Esophagus squamous epithelium (tissue), 5 donors: Measurements from ENCODE around the gene HIPK2. TPM values are rescaled to one million over a fixed set of nuclear protein-coding genes. Genes with fewer than 3 reads are reported as not detected.

ENCODE experiments used
- DNase-seq: peaks from one replicate; lab custom pipeline; 2025; lab: John Stamatoyannopoulos, UW
- H3K27ac ChIP-seq, 4 donors: fragments of 200-600 bp; sonication (generic); one replicate each; pipeline ENCODE4 v1.5.1; 2016 to 2019; ENCODE audit warnings: mild to moderate bottlenecking in 1 of 4
- H3K27me3 ChIP-seq, 4 donors: fragments of 200-600 bp; sonication (generic); 1 replicate in 3 of 4; 2 replicates in 1 of 4; pipeline versions ENCODE4 v1.5.1 to v1.6.0; 2017 to 2021; ENCODE audit warnings: antibody characterized with exemption in 1 of 4
- H3K36me3 ChIP-seq, 3 donors: fragments of 200-600 bp; sonication (generic); one replicate each; pipeline ENCODE4 v1.5.1; 2016 to 2019
- H3K4me1 ChIP-seq, 3 donors: fragments of 200-600 bp; sonication (generic); one replicate each; pipeline ENCODE4 v1.5.1; 2017 to 2019
- H3K4me3 ChIP-seq, 4 donors: fragments of 200-600 bp; sonication (generic); 1 replicate in 3 of 4; 2 replicates in 1 of 4; pipeline ENCODE4 v1.5.1; 2016 to 2019; ENCODE audit warnings: mild to moderate bottlenecking in 2 of 4, moderate library complexity in 1 of 4
- H3K9me3 ChIP-seq, 3 donors: fragments of 200-600 bp; sonication (generic); one replicate each; pipeline ENCODE4 v1.5.1; 2016 to 2019
- CTCF ChIP-seq, 6 experiments: fragments of 450-650 bp in 4 of 6; fragments of 200-600 bp in 2 of 6; sonication (generic) in 2 of 6; IDR thresholded peaks; one replicate each; pipeline ENCODE4 v1.5.1; 2016 to 2019; ENCODE audit warnings: antibody characterized with exemption in 6 of 6, mild to moderate bottlenecking in 4 of 6, moderate library complexity in 4 of 6
- POLR2A ChIP-seq, 4 donors: fragments of 450-650 bp; IDR thresholded peaks; one replicate each; pipeline ENCODE4 v1.6.1; 2017; ENCODE audit warnings: antibody characterized with exemption in 4 of 4, mild to moderate bottlenecking in 4 of 4, moderate library complexity in 3 of 4
- WGBS, 2 donors: methylation state at CpG; one replicate each; pipeline ENCODE4 v1.1.5; 2018; 5-methylcytosine and 5-hydroxymethylcytosine counted together
- intact Hi-C: fragments of 100-400 bp; cut with DNase I; formaldehyde crosslinking; loops from one replicate; pipeline ENCODE4 v1.15.0; 2022
- total RNA-seq, 4 donors: library from RNA; depleted of rRNA; stranded (reverse); fragments of >200 nt; gene quantifications; one replicate each; pipeline ENCODE4 v1.1.0, GENCODE V29; 2016
- donor health status: DM: yes; HTN: yes; CAD: no.

HIPK2 gene
- total RNA-seq, 4 donors from 2014 or later, result 17.8 to 37.9 (median 29.3) TPM

- TF ChIP-seq CTCF (IDR thresholded peaks at IDR 0.05), result no peak
- no peak overlapping the region for H3K4me3 ChIP-seq
- H3K36me3 ChIP-seq, result peaks cover 0 to 6% (median 0%) of the 10 kb centered on the region in 3 donors
- no peaks in the 10 kb centered on the region for H3K27me3 ChIP-seq
- WGBS, 2 donors, result 87 to 94% methylated on average over 10 of the region's 10 CpGs
- intact Hi-C loops, result no loop called here
- H3K9me3 ChIP-seq, result no peaks in the 10 kb centered on the region
- no peak for DNase-seq
- peaks cover 3 to 69% (median 26%) of the 10 kb centered on the region in 3 donors for H3K4me1 ChIP-seq
- no peak overlapping the region for H3K27ac ChIP-seq
Measured at GRCh38 chr7:139743967-139744767, 33.6 kb downstream of the HIPK2 start.

GRCh38 chr7:139743267-139743966 lies 34.4 kb downstream of the HIPK2 start:
- Histone ChIP-seq H3K27me3 (no peaks in the 10 kb centered on the region), H3K4me3 (no peak overlapping the region), H3K36me3 (peaks cover 0 to 6% (median 0%) of the 10 kb centered on the region in 3 donors), H3K9me3 (no peaks in the 10 kb centered on the region), H3K27ac (no peak overlapping the region), H3K4me1 (peaks cover 3 to 74% (median 28%) of the 10 kb centered on the region in 3 donors)
- WGBS, 2 donors, result 69 to 81% methylated on average over 2 of the region's 2 CpGs
- TF ChIP-seq POLR2A (IDR thresholded peaks at IDR 0.05), result no peak
- no peak for TF ChIP-seq CTCF (IDR thresholded peaks at IDR 0.05)
- intact Hi-C loops, result no loop called here
- no peak for DNase-seq

GRCh38 chr7:139741789-139742344 lies 35.9 kb downstream of the HIPK2 start:
- Histone ChIP-seq H3K27me3 (no peaks in the 10 kb centered on the region), H3K9me3 (no peaks in the 10 kb centered on the region), H3K4me3 (no peak overlapping the region), H3K36me3 (peaks cover 0 to 6% (median 0%) of the 10 kb centered on the region in 3 donors), H3K4me1 (peaks cover 3 to 83% (median 41%) of the 10 kb centered on the region in 3 donors), H3K27ac (no peak overlapping the region)
- no peak for TF ChIP-seq POLR2A (IDR thresholded peaks at IDR 0.05)
- no peak for TF ChIP-seq CTCF (IDR thresholded peaks at IDR 0.05)
- DNase-seq, result no peak
- intact Hi-C loops, result no loop called here
- 86 to 87% methylated on average over 6 of the region's 6 CpGs for WGBS, 2 donors

GRCh38 chr7:139741239-139741638 lies 36.6 kb downstream of the HIPK2 start:
- H3K27ac ChIP-seq, result no peak overlapping the region
- no peak for DNase-seq
- intact Hi-C loops, result no loop called here
- no peak for TF ChIP-seq POLR2A (IDR thresholded peaks at IDR 0.05)
- TF ChIP-seq CTCF (IDR thresholded peaks at IDR 0.05), result no peak
- H3K27me3 ChIP-seq, result no peaks in the 10 kb centered on the region
- WGBS, 2 donors, result 82 to 89% methylated on average over 7 of the region's 7 CpGs
- peaks cover 0 to 8% (median 0%) of the 10 kb centered on the region in 3 donors for H3K36me3 ChIP-seq
- no peaks in the 10 kb centered on the region for H3K9me3 ChIP-seq
- no peak overlapping the region for H3K4me3 ChIP-seq
- peaks cover 3 to 77% (median 37%) of the 10 kb centered on the region in 3 donors for H3K4me1 ChIP-seq
